NCI-H748 (cell line): ENCODE data around the gene MLLT3.
A peak's percentile ranks its signal among the peaks of the same experiment; 100 is the strongest.

Source experiments
- DNase-seq: peaks from one replicate; lab custom pipeline; 2025; ENCODE audit not compliant: unreplicated experiment; lab: John Stamatoyannopoulos, UW

The MLLT3 gene

DNA sequence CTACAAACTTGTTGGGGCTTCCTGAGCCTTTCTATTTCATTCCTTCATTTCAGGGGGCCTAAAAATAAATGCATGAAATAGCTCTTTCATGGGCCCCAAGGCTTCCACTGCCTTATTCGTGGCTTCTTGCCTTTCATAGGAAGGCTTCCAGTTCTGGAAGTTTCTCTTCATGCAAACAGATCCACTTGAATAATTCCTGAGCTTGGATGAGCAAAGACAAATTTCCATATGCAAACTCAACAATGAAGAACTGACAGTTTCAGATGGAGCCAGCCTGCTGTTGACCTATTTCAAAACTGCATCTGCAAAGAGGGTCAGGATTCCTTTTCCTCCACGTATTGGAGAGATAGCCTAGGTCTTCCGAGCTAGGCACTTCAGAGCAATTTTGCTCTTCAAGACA is 142.1 kb downstream of the MLLT3 start:
- no peak for DNase-seq

DNA sequence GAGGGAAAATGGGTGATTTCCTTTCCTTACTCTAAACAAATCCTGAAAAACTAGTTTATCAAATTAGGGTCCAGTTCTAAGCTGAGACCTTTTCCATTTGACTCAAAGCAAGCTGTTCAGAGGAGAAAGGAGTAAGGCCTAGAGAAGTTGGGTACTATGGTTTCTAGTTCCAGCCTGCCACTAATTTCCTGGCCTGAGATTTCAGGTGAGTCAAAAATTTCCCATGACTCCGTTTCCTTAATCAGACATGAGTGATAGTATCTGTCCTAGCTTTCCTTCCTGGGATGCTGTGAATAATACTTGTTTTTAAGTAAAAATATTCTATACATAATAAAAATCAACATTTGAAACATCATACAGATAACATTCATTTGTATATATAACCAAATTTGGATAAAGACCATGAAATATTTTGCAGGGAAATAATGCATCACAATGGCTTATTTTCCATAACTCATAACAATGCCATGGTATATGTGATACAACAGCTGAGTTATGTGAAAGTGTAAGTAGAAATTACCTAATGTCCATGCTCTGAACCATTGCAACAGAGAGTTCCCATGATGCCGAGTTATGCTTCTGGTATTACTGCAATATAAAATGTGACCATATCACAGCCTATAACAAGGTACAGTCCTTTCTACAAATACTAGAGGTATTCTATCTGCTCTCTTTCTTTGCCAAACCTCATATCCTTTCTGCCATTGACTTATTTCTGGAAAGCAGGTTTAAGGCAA is 142.7 kb downstream of the MLLT3 start:
- DNase-seq = no peak

DNA sequence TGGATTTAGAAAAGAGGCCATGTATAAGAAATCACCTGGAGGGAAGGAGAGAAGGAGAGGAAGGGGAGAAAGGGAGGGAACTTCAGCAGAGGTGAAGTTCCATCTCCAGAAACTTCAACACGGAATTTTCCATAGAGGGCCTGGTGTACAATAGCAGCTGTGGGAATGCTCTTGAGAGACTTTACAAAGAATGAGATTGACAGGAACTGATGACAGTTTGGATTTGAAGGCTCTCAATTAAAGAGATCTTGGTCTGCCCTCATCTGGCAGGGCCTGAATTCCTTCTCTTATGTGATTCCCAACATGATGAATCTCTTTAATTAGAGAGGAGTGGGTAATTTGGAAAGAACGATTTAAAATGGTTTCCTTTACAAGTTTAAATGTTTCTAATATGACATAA is 143.5 kb downstream of the MLLT3 start:
- no peak for DNase-seq

DNA sequence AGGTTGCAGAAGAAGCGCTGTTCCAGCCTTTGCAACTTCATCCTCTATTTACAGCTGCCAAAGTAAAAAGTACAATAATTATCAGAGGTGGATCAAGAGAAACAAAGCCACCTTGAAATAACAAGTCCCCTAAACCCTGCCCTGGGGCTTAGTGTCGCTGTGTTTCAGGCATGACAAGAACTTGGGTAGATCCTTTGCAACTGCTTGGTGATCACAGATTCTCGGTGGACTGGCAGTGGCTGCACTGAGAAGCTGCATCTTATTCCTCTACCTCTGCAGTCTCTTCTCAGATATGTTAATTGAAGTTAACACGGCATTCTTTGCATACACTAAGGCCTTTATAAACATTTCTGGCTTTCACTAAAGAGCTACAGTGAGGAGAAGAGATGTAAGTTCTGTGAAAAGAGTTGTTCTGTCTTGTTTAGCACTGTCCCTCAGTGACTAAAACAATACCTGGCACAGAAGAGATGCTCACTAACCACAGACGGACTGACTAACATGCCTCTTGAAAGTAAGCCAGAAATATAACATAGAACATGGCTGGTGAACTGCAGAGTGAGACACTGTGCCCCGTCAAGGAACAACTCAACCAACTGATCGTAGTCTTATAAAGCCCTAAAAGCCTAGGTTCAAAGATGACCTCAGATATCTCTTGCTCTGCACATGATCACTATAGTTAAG is 144.2 kb downstream of the MLLT3 start:
- DNase-seq = no peak

DNA sequence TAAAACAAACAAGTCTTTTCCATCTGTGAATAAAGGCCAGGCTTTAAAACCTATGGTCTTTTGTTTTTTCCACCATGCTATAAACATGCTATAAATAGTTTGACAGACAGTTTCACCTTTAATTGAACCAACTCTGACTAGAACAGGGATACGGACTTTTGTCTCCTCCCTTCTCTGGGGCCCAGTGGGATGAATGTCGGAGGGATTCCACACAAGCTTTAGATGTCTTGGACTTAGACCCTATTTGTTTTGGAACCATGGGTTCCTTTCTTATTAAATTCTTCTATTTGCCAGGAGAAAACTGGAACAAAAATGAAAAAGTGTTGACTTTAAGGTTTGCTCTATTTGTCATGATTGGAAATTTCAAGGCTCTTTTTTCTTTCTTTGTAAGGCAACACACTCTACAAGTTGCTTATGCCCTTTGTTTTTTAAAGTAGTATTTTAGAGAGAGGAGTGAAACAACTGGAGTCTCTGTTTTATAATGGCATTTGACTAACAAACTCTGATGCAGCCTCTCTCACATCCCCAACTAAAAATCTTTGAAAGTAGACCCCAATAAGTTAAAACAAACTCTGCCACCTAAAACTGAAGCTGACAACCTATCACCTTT is 145.3 kb downstream of the MLLT3 start:
- no peak for DNase-seq

DNA sequence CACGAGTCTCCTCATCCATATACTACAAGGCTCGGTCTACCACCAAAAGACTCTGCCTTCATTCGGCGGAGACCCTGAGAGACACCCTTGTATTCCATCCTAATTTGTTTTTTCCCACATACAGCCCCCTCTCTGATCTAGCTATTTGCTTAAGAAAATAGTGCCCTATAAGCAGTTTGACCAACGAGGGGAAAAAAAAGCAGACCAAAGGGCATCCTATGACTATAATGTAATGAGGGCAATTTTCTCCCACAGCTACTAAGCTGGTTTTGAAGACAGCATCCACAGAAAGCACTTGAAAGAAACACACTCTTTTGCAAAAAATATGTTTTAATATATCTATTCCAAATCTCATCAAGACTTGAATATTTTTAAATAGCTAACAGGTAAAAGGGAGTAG is 147.8 kb downstream of the MLLT3 start:
- no peak for DNase-seq

DNA sequence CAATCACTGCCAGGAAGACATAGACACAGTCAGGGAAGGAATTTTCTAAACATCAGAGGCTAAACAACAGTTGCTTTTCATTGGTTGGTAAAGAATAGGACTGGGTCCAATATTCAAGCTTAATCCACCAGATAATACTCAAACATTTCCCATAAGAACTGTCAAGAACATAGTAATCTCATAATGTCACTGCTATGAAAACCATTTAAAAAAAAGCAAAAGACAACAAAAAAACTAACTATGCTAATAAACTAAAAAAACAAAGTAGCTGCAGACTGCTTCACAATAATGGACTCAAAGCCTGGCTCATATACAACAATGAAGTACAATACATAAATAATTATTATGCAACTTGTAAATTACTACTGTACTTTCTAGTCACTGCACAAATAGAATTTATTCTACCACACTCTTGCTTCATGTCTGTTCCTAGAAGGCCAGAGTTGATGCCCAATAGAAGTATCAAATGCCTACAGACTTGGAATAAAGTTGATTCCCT is 148.7 kb downstream of the MLLT3 start:
- DNase-seq = no peak

DNA sequence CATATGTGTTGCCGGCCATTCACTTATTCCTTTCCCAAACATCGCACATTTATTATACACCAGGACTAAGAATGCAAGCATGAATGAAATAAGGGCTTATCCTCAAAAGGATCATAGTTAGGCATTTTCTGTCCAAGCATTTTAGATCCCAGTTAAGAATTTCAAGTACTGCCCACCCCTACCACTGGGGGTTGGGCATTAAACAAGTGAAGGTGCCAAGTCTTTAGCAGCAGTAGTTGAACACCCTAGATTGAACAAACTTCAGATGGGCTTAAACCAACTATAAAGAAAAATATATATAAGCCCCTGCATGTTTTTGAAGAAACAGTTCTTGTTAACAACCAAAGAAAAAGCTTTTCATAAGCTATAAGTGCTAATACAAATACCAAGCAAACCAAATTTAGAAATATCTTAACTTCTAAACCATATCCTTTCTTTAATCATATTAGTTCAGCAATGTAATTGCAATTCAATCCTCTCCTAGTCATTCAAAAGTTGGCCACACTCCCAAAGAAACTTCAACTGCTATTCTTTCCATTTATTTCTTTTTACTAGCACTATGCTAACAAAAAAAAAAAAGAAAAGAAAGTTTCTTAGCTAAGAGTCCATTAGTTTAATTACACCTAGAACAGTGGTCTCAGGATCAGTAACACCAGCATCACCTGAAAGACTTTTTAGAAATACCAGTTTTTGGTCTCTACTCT is 149.8 kb downstream of the MLLT3 start:
- no peak for DNase-seq

DNA sequence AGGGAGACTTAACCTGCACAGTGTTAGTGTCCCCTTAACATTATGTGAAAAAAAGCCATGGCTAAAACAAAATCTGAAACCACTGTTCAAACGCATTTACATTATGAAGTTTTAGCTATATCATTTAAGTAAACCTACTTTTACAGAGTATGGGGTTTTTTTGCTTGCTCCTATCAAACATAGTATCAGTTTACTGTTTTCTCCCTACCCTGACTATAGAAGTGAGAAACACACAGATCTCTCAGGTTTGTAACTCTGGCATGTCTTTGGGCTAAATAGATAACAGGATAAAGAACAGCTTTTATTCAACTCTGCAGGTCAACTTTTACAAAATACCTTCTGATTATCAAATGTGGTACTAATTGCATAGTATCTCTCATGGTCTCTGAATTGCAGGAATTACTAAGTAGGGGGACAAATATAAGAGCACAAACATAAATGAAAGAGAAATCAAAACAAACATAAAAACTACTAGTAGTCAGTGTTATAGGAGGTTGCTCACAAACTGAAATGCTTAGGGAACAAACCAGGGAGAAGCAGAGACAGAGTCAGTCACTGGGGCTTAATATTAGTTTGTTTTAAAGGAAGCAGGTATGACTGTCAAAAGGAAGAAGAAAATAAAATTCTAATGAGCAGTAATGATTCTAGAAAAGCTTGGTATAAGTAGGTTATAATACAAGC is 155.8 kb downstream of the MLLT3 start:
- DNase-seq = no peak

DNA sequence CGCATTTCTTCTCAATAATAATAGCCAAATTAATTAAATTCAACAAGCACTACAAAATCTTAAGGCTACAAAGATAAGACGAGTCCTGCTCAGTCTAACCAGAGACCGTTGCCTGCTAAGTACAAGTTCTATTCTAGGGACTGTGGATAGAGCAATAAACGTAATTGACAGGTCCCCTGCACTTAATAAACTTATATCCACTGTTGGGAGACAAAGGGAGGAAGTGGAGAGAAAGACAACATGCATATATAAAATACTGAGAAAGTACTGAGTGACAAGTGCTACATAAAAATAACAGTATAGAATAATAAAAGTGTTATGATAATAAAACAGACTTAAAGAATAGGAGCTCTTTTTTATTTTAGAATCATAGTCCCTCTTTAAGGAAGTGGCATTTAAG is 158.1 kb downstream of the MLLT3 start:
- DNase-seq = no peak

DNA sequence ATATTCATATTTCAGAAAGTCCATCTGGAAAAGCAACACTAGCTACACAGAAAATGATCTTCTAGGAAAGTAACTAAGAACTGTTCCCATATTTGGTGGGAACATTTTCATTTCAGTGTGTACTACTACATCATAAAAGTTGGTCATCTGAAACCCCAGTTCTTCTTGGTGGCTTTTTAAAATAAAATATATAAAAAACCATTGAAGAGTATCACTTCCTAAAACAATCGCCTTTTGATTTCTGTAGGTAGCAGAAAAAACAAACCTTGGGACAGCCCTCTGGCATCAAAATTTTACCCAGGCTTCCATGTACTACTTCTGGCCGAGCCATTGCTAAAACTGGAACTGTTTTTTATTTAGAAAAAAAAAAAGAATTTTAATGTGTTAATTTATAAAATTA is 158.5 kb downstream of the MLLT3 start:
- no peak for DNase-seq

DNA sequence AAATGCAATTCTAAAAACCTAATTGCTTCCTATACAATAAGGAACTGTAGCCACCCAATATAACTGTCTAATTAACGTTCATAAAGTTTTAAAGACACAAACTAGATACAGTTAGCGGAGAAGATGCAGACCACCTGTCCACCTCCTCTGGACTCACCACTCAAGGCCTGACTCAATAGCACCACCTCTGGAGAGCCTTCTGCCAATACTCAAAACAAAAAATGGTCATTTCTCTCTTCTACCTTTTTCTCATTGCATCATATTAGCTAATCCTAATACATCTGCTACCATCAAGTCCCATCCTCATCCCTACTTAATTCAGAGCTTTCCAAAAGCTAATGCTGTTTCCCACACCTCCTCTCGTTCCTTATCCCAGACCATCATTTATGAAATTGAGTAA is 159.9 kb downstream of the MLLT3 start:
- DNase-seq = no peak

DNA sequence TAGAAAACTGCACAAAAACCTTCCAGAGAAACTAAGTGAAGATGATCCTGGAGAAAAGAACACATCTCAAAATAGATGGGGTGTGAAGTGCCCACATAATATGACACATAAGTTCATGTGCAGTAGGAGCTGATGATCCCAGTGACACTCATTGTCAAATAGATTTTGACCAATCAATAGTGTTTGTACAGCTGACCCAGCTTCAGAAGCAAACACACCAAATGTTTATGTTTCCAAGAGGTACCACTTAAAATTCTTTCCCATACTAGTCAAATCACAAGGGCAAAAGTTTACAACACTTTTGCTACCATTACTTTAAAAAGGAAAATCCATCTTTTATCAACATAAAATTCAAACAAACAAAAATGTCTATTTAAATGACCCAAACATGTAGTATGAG is 175.0 kb downstream of the MLLT3 start:
- peak; percentile 46 for DNase-seq

DNA sequence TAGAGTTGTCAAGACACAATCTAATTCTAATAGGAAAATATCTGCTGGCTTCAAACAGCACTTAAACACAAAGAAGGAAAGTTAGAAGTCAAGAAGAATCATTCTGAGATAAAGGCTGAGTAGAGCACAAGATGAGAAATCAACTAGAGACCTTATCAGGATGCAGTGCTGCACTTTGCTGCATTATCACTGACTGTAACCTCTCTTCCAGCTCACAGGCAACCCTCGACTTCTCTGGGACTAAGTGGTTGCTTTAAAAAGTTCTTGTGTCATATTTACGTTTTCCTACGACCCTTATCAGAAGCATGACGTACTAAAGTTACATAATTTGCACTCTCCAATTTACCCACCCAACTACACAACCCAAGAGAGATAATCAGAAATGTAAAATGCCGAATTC is 176.1 kb downstream of the MLLT3 start:
- no peak for DNase-seq

DNA sequence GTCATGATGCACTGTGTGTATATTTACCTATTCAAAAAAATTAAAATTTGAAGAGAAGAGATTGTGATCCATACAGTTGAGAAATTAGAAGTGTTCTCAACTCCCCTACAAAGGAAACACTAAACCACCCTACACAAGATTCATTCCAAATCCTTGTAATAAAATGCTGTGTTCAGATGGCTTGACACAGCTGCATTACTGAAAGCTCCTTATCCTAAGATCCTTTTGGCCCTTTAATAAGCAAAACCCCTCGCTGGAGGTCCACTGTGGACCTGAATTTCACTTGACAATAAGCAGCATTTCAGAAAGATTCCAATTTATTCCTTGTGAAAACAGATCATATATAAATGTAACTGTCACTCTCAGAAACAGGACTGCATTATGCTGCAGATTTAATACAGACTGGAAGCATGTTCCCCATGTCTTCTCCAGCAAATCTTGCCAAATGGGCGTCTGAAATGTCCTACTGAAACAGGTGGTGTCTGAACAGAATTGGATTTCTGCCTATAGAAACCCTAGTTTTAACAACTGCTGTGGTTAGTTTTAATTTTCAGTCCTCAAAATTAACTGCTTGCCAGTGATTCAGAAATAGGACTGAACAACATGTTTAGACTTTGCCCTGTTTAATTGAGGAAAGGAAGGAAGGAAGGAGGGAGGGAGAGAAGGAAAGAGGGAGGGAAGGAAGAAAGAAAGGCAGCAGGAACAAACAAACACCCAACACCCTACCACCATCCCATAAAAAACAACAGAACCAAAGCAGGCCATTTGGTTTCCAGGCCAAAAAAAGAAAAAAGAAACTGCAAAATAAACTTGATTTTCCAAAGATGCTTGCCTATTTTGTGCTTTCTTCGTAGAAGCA is 179.6 kb downstream of the MLLT3 start:
- no peak for DNase-seq

DNA sequence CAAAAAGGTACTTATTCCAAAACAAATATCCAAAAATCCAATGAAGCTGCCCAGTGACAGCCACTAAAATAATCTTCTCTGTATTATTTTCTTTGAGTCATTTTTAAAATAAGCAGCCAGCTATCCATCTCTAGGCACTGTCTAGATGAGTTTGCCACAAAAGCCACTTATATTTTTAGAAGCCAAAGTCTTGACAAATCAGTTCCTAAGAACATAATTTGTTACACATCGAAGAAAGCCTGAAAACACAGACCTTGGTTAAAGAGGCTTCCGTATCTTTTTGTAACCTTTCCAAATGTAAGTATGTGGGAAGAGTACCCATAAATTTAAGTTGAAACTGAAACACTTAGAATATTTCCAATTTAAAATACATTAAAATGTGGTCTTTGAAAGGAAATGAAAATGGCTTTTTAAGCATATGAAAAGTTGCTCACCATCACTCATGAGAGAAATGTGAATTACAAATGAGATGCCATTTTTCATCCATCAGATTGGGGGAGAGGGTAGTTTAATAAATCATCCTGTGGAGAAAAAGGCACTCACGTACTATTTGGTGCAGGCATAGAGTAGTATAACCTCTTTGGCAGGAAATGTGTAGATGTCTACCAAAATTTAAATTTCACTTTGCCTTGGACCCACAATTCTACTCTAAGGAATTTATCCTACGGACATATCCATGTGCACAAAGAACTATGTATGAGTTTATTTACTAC is 180.4 kb downstream of the MLLT3 start:
- DNase-seq = no peak

DNA sequence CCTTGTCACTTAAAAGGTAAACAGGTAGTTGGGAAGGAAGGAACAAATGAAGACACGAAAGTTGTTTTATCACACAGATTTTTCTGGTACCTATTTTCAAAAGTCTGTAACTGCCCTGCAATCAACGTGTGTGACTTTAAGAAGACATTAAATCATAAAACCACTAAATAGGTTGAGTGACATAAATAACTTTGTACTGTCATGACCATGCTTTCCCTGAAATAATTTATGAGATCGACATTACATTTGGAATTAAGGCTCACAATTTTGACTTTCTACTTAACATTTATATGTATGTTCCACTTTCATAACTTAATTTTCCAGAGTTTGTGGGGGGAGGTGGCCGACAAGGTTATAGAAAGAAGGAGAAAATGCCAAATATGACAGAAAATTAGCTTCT is 181.1 kb downstream of the MLLT3 start:
- no peak for DNase-seq

DNA sequence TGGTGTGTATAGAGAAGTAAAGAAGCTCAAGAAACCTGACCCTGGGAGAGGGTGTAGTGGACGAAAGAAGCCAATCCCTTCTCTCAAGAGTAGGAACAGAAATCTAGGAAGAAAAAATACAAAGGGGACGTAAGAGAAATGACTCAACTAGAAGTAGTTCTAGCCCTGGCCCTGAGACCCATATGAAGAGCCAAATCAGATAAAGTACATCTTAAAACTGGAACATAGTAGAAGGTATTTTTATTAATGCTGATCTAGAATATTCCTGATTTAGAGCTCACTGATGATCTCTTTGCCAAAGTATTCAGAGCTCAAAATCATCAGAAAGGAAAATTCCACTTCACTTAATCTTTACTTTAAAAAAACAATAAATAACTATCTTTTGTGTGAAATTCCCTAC is 184.8 kb downstream of the MLLT3 start:
- no peak for DNase-seq

DNA sequence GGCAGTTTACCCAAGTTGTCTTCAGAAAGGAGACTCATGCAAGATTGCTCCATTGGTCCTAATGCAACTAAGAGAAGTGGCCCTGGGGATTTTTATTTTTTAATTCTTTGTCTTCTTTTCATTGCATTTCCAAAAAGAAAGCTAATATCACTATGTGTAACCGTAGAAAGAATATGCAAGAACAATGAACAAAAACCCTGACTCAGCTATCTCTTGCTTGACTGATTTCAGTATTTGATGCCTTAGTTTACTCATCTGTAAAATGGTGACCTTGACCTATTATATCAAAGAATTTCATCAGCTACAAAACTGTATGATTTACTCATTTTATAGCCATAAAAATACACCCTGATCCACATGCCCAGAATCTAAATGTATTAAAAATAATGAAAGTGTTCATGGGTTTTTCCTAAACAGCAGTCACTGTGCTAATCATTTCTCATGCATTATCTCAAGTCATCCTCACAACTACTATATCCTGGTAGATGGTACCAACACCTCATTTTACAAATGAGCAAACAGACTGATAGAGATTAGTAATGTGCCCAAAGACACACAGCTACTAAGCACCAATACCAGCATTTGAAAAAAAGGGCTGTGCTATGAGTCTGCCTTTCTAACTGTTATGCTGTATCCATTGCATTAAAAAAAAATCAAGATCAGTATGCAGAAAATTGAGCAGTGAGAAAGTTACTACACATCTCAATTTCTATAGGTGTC is 185.7 kb downstream of the MLLT3 start:
- no peak for DNase-seq
